ENCODE results near the gene ZDBF2. TPM values are rescaled to one million over a fixed set of nuclear protein-coding genes. Genes with fewer than 3 reads are reported as not detected.
"Not testable (repeated sequence)": the region's sequence is repeated elsewhere in the genome, so short reads cannot be mapped to it uniquely, and the experiment has no call there.

ZDBF2 gene
- total and polyA plus RNA-seq, 9 of the 15 experiments (the other 6 are each of a cell fraction or from before 2014, with no cell fraction given): 0.01 to 0.04 (median 0.03) TPM; not detected in 3

DNA sequence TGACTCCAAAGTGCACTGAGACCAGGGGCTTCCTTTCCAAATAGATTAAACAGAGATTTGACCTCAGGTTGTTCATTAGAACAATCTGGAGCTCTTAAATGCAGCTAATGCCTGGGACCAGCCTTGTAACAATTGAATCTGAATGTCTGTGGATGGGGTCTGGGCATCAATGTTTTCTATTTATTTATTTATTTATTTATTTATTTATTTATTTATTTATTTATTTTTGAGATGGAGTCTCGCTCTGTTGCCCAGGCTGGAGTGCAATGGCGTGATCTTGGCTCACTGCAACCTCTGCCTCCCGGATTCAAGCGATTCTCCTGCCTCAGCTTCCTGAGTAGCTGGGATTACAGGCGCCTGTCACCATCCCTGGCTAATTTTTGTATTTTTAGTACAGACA lies 86.4 kb downstream of the ZDBF2 start:
- H3K9ac ChIP-seq (ENCODE audit: insufficient read depth in 1 of 2, low read depth in 2 of 2, low read length in 2 of 2); DNase-seq (ENCODE audit: extremely low read depth in 1 of 4, low spot score in 3 of 4); H3K4me3 ChIP-seq; H3K27me3 ChIP-seq (ENCODE audit: control insufficient read depth in 2 of 2, insufficient read depth in 2 of 2, low read length in 2 of 2); H3K79me2 ChIP-seq (ENCODE audit: control insufficient read depth, insufficient read depth, low read length); FAIRE-seq; intact Hi-C loops (cut with micrococcal nuclease); H2AFZ ChIP-seq (ENCODE audit: low read depth, low read length); H3K4me1 ChIP-seq (replicated peaks in 1 of 2; ENCODE audit: control insufficient read depth in 2 of 2, insufficient read depth in 2 of 2, low read length in 2 of 2); BruUV-seq (replicated peaks); CTCF ChIA-PET (ENCODE audit: low intra/inter-chr PET ratio); ATAC-seq; H3K27ac ChIP-seq (ENCODE audit: extremely low read depth, low read depth, low read length); H3K9me1 ChIP-seq (ENCODE audit: control insufficient read depth, insufficient read depth, low read length); H3K9me3 ChIP-seq (replicated peaks; ENCODE audit: control insufficient read depth, insufficient read depth, low read depth, low read length); POLR2A ChIA-PET; H4K20me1 ChIP-seq (replicated peaks; ENCODE audit: control insufficient read depth, insufficient read depth, low read length); H3K36me3 ChIP-seq (ENCODE audit: control insufficient read depth, insufficient read depth, low read length); in situ Hi-C loops (cut with MboI); H3K4me2 ChIP-seq (ENCODE audit: insufficient read depth, low read length): not testable (repeated sequence)
- 0% methylated on average over 2 of the region's 5 CpGs for WGBS (ENCODE audit: insufficient coverage, low coverage, missing lambda C conversion rate)

DNA sequence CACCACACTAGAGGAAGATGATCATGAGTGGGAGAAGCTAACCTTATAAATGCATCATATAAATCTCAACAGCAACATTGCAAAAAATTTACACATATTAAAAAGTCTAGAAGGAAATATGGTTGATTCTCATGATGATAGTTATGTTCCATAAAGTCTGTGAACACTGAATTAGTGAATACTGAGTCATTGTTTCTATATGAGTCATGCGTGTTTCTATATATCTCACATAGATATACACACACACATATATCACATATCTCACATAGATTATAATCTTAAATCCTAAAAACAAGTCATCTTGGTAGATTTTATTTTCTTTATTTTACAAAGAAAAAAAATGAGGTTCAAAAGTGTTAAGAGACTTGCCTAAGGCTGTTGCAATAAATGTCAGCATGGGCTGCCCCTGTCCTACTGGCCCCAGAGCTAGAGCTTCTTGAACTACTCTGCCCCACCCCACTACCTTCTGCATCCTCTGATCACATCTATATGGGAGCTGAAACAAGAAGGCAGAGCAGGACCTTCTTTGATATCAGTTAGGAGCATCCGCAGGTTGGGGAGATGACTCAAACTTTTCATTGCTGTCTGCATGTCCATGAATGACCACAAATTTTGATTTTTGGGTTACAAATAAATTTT lies 87.1 kb downstream of the ZDBF2 start:
- 6% methylated on average over 2 of the region's 2 CpGs for WGBS (ENCODE audit: insufficient coverage, low coverage, missing lambda C conversion rate)
- ChIA-PET POLR2A (no interaction called here), CTCF (ENCODE audit: low intra/inter-chr PET ratio) (no interaction called here)
- H3K27me3 ChIP-seq (ENCODE audit: control insufficient read depth in 2 of 2, insufficient read depth in 2 of 2, low read length in 2 of 2): no peaks in the 10 kb centered on the region
- H2AFZ ChIP-seq (ENCODE audit: low read depth, low read length): no peak overlapping the region
- no TSS peak for BruUV-seq (replicated peaks)
- H3K4me2 ChIP-seq (ENCODE audit: insufficient read depth, low read length): no peak overlapping the region
- in situ Hi-C loops (cut with MboI) (no loop called here), intact Hi-C loops (cut with micrococcal nuclease) (no loop called here)
- H3K9ac ChIP-seq (ENCODE audit: insufficient read depth in 1 of 2, low read depth in 2 of 2, low read length in 2 of 2): no peak overlapping the region
- no peak overlapping the region for H3K4me3 ChIP-seq
- TF ChIP-seq NBN (IDR thresholded peaks at IDR 0.05; ENCODE audit: low read depth): no peak
- TF ChIP-seq RNF2 (IDR thresholded peaks at IDR 0.05): no peak
- no peak for TF ChIP-seq MBD2 (IDR thresholded peaks at IDR 0.05; ENCODE audit: borderline replicate concordance, low read depth)
- no peak for TF ChIP-seq ZNF274 (IDR thresholded peaks at IDR 0.05; ENCODE audit: borderline replicate concordance, low read depth, low read length)
- TF ChIP-seq PRMT5 (CRISPR knock-in tag; IDR thresholded peaks at IDR 0.05): no peak
- TF ChIP-seq, protein P1, sequence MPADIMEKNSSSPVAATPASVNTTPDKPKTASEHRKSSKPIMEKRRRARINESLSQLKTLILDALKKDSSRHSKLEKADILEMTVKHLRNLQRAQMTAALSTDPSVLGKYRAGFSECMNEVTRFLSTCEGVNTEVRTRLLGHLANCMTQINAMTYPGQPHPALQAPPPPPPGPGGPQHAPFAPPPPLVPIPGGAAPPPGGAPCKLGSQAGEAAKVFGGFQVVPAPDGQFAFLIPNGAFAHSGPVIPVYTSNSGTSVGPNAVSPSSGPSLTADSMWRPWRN (IDR thresholded peaks at IDR 0.05; ENCODE audit: low read depth): no peak
- no peak for TF ChIP-seq THRAP3 (IDR thresholded peaks at IDR 0.05; ENCODE audit: borderline replicate concordance)
- TF ChIP-seq, protein P2, sequence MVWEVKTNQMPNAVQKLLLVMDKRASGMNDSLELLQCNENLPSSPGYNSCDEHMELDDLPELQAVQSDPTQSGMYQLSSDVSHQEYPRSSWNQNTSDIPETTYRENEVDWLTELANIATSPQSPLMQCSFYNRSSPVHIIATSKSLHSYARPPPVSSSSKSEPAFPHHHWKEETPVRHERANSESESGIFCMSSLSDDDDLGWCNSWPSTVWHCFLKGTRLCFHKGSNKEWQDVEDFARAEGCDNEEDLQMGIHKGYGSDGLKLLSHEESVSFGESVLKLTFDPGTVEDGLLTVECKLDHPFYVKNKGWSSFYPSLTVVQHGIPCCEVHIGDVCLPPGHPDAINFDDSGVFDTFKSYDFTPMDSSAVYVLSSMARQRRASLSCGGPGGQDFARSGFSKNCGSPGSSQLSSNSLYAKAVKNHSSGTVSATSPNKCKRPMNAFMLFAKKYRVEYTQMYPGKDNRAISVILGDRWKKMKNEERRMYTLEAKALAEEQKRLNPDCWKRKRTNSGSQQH (CRISPR knock-in tag; IDR thresholded peaks at IDR 0.05): no peak
- TF ChIP-seq, protein P3, sequence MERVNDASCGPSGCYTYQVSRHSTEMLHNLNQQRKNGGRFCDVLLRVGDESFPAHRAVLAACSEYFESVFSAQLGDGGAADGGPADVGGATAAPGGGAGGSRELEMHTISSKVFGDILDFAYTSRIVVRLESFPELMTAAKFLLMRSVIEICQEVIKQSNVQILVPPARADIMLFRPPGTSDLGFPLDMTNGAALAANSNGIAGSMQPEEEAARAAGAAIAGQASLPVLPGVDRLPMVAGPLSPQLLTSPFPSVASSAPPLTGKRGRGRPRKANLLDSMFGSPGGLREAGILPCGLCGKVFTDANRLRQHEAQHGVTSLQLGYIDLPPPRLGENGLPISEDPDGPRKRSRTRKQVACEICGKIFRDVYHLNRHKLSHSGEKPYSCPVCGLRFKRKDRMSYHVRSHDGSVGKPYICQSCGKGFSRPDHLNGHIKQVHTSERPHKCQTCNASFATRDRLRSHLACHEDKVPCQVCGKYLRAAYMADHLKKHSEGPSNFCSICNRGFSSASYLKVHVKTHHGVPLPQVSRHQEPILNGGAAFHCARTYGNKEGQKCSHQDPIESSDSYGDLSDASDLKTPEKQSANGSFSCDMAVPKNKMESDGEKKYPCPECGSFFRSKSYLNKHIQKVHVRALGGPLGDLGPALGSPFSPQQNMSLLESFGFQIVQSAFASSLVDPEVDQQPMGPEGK (CRISPR knock-in tag; IDR thresholded peaks at IDR 0.05; ENCODE audit: borderline replicate concordance): no peak
- FAIRE-seq (no peak), DNase-seq (ENCODE audit: extremely low read depth in 1 of 4, low spot score in 3 of 4) (no peak), ATAC-seq (no peak)
- no peaks in the 10 kb centered on the region for H3K79me2 ChIP-seq (ENCODE audit: control insufficient read depth, insufficient read depth, low read length)
- no peaks in the 10 kb centered on the region for H4K20me1 ChIP-seq (replicated peaks; ENCODE audit: control insufficient read depth, insufficient read depth, low read length)
- no peaks in the 10 kb centered on the region for H3K9me3 ChIP-seq (replicated peaks; ENCODE audit: control insufficient read depth, insufficient read depth, low read depth, low read length)
- H3K36me3 ChIP-seq (ENCODE audit: control insufficient read depth, insufficient read depth, low read length): no peaks in the 10 kb centered on the region
- H3K9me1 ChIP-seq (ENCODE audit: control insufficient read depth, insufficient read depth, low read length): no peaks in the 10 kb centered on the region
- no peaks in the 10 kb centered on the region for H3K4me1 ChIP-seq (replicated peaks in 1 of 2; ENCODE audit: control insufficient read depth in 2 of 2, insufficient read depth in 2 of 2, low read length in 2 of 2)
- no peak overlapping the region for H3K27ac ChIP-seq (ENCODE audit: extremely low read depth, low read depth, low read length)

Data from K562 (cell line).